Measurements from ENCODE around the gene ALDH1L1.

Gene ALDH1L1

GRCh38 chr3:126128504-126129397 lies 51.6 kb downstream of the ALDH1L1 start:
- no peaks in the 10 kb centered on the region for H3K27me3 ChIP-seq (ENCODE audit: control insufficient read depth, insufficient read depth, low read length)
- no peak overlapping the region for H3K4me3 ChIP-seq (ENCODE audit: low read depth, low read length)
- H3K9me3 ChIP-seq (ENCODE audit: control insufficient read depth, insufficient read depth, low read length), result no peaks in the 10 kb centered on the region
- no peak overlapping the region for H3K9ac ChIP-seq (ENCODE audit: low read depth, low read length)
- peaks cover 5% of the 10 kb centered on the region for H3K4me1 ChIP-seq (ENCODE audit: control insufficient read depth, insufficient read depth, low read length)
- H3K36me3 ChIP-seq (ENCODE audit: control insufficient read depth, insufficient read depth, low read length), result no peaks in the 10 kb centered on the region

- H3K4me3 ChIP-seq (ENCODE audit: low read depth, low read length), result no peak overlapping the region
- H3K9me3 ChIP-seq (ENCODE audit: control insufficient read depth, insufficient read depth, low read length), result no peaks in the 10 kb centered on the region
- no peak overlapping the region for H3K9ac ChIP-seq (ENCODE audit: low read depth, low read length)
- H3K27me3 ChIP-seq (ENCODE audit: control insufficient read depth, insufficient read depth, low read length), result no peaks in the 10 kb centered on the region
- peaks cover under 1% of the 10 kb centered on the region for H3K4me1 ChIP-seq (ENCODE audit: control insufficient read depth, insufficient read depth, low read length)
- no peaks in the 10 kb centered on the region for H3K36me3 ChIP-seq (ENCODE audit: control insufficient read depth, insufficient read depth, low read length)
Measured at GRCh38 chr3:126127904-126128303, 52.5 kb downstream of the ALDH1L1 start.

- H3K9me3 ChIP-seq (ENCODE audit: control insufficient read depth, insufficient read depth, low read length), result no peaks in the 10 kb centered on the region
- no peak overlapping the region for H3K4me3 ChIP-seq (ENCODE audit: low read depth, low read length)
- no peaks in the 10 kb centered on the region for H3K36me3 ChIP-seq (ENCODE audit: control insufficient read depth, insufficient read depth, low read length)
- no peaks in the 10 kb centered on the region for H3K4me1 ChIP-seq (ENCODE audit: control insufficient read depth, insufficient read depth, low read length)
- H3K27me3 ChIP-seq (ENCODE audit: control insufficient read depth, insufficient read depth, low read length), result no peaks in the 10 kb centered on the region
- no peak overlapping the region for H3K9ac ChIP-seq (ENCODE audit: low read depth, low read length)
Measured at GRCh38 chr3:126127452-126127851, 52.9 kb downstream of the ALDH1L1 start.

- Histone ChIP-seq H3K36me3 (ENCODE audit: control insufficient read depth, insufficient read depth, low read length) (no peaks in the 10 kb centered on the region), H3K4me3 (ENCODE audit: low read depth, low read length) (no peak overlapping the region), H3K27me3 (ENCODE audit: control insufficient read depth, insufficient read depth, low read length) (no peaks in the 10 kb centered on the region), H3K9me3 (ENCODE audit: control insufficient read depth, insufficient read depth, low read length) (no peaks in the 10 kb centered on the region), H3K9ac (ENCODE audit: low read depth, low read length) (no peak overlapping the region), H3K4me1 (ENCODE audit: control insufficient read depth, insufficient read depth, low read length) (no peaks in the 10 kb centered on the region)
Measured at GRCh38 chr3:126126811-126127431, 53.5 kb downstream of the ALDH1L1 start.

GRCh38 chr3:126126286-126126685 lies 54.1 kb downstream of the ALDH1L1 start:
- no peaks in the 10 kb centered on the region for H3K9me3 ChIP-seq (ENCODE audit: control insufficient read depth, insufficient read depth, low read length)
- no peak overlapping the region for H3K4me3 ChIP-seq (ENCODE audit: low read depth, low read length)
- H3K27me3 ChIP-seq (ENCODE audit: control insufficient read depth, insufficient read depth, low read length), result no peaks in the 10 kb centered on the region
- no peaks in the 10 kb centered on the region for H3K36me3 ChIP-seq (ENCODE audit: control insufficient read depth, insufficient read depth, low read length)
- H3K9ac ChIP-seq (ENCODE audit: low read depth, low read length), result no peak overlapping the region
- no peaks in the 10 kb centered on the region for H3K4me1 ChIP-seq (ENCODE audit: control insufficient read depth, insufficient read depth, low read length)

- no peaks in the 10 kb centered on the region for H3K4me1 ChIP-seq (ENCODE audit: control insufficient read depth, insufficient read depth, low read length)
- H3K9ac ChIP-seq (ENCODE audit: low read depth, low read length), result no peak overlapping the region
- H3K9me3 ChIP-seq (ENCODE audit: control insufficient read depth, insufficient read depth, low read length), result no peaks in the 10 kb centered on the region
- H3K4me3 ChIP-seq (ENCODE audit: low read depth, low read length), result no peak overlapping the region
- no peaks in the 10 kb centered on the region for H3K27me3 ChIP-seq (ENCODE audit: control insufficient read depth, insufficient read depth, low read length)
- no peaks in the 10 kb centered on the region for H3K36me3 ChIP-seq (ENCODE audit: control insufficient read depth, insufficient read depth, low read length)
Measured at GRCh38 chr3:126125781-126126251, 54.6 kb downstream of the ALDH1L1 start.

GRCh38 chr3:126125341-126125740 lies 55.0 kb downstream of the ALDH1L1 start:
- Histone ChIP-seq H3K4me1 (ENCODE audit: control insufficient read depth, insufficient read depth, low read length) (no peaks in the 10 kb centered on the region), H3K27me3 (ENCODE audit: control insufficient read depth, insufficient read depth, low read length) (no peaks in the 10 kb centered on the region), H3K9me3 (ENCODE audit: control insufficient read depth, insufficient read depth, low read length) (no peaks in the 10 kb centered on the region), H3K36me3 (ENCODE audit: control insufficient read depth, insufficient read depth, low read length) (no peaks in the 10 kb centered on the region), H3K4me3 (ENCODE audit: low read depth, low read length) (no peak overlapping the region), H3K9ac (ENCODE audit: low read depth, low read length) (no peak overlapping the region)

GRCh38 chr3:126124896-126125295 lies 55.5 kb downstream of the ALDH1L1 start:
- Histone ChIP-seq H3K27me3 (ENCODE audit: control insufficient read depth, insufficient read depth, low read length) (no peaks in the 10 kb centered on the region), H3K4me3 (ENCODE audit: low read depth, low read length) (no peak overlapping the region), H3K4me1 (ENCODE audit: control insufficient read depth, insufficient read depth, low read length) (no peaks in the 10 kb centered on the region), H3K36me3 (ENCODE audit: control insufficient read depth, insufficient read depth, low read length) (no peaks in the 10 kb centered on the region), H3K9me3 (ENCODE audit: control insufficient read depth, insufficient read depth, low read length) (no peaks in the 10 kb centered on the region), H3K9ac (ENCODE audit: low read depth, low read length) (no peak overlapping the region)

- no peak overlapping the region for H3K9ac ChIP-seq (ENCODE audit: low read depth, low read length)
Measured at GRCh38 chr3:126124148-126124868, 56.1 kb downstream of the ALDH1L1 start.

GRCh38 chr3:126121632-126122031 lies 58.8 kb downstream of the ALDH1L1 start:
- Histone ChIP-seq H3K4me1 (ENCODE audit: control insufficient read depth, insufficient read depth, low read length) (no peaks in the 10 kb centered on the region), H3K36me3 (ENCODE audit: control insufficient read depth, insufficient read depth, low read length) (no peaks in the 10 kb centered on the region), H3K4me3 (ENCODE audit: low read depth, low read length) (no peak overlapping the region), H3K27me3 (ENCODE audit: control insufficient read depth, insufficient read depth, low read length) (no peaks in the 10 kb centered on the region), H3K9me3 (ENCODE audit: control insufficient read depth, insufficient read depth, low read length) (no peaks in the 10 kb centered on the region), H3K9ac (ENCODE audit: low read depth, low read length) (no peak overlapping the region)

More at GRCh38 chr3:126124148-126124868, 56.1 kb downstream of the ALDH1L1 start:
- Histone ChIP-seq H3K36me3 (ENCODE audit: control insufficient read depth, insufficient read depth, low read length) (no peaks in the 10 kb centered on the region), H3K4me1 (ENCODE audit: control insufficient read depth, insufficient read depth, low read length) (no peaks in the 10 kb centered on the region), H3K27me3 (ENCODE audit: control insufficient read depth, insufficient read depth, low read length) (no peaks in the 10 kb centered on the region), H3K9me3 (ENCODE audit: control insufficient read depth, insufficient read depth, low read length) (no peaks in the 10 kb centered on the region), H3K4me3 (ENCODE audit: low read depth, low read length) (no peak overlapping the region)

GRCh38 chr3:126121074-126121473 lies 59.3 kb downstream of the ALDH1L1 start:
- H3K4me1 ChIP-seq (ENCODE audit: control insufficient read depth, insufficient read depth, low read length), result no peaks in the 10 kb centered on the region
- H3K9me3 ChIP-seq (ENCODE audit: control insufficient read depth, insufficient read depth, low read length), result no peaks in the 10 kb centered on the region
- H3K4me3 ChIP-seq (ENCODE audit: low read depth, low read length), result no peak overlapping the region
- no peaks in the 10 kb centered on the region for H3K36me3 ChIP-seq (ENCODE audit: control insufficient read depth, insufficient read depth, low read length)
- H3K9ac ChIP-seq (ENCODE audit: low read depth, low read length), result no peak overlapping the region
- no peaks in the 10 kb centered on the region for H3K27me3 ChIP-seq (ENCODE audit: control insufficient read depth, insufficient read depth, low read length)

Measured in iPS-15b (cell line).